WTC11 (cell line): ENCODE data around the gene KIAA1755.

Experiments used
- AFF4 ChIP-seq: sonication (generic); formaldehyde crosslinking; IDR thresholded peaks from 2 replicates; pipeline ENCODE4 v1.8.1; 2023; ENCODE audit warnings: mild to moderate bottlenecking, missing genetic modification reagents, borderline replicate concordance
- CTCF ChIP-seq: fragments of 200-600 bp; IDR thresholded peaks from 2 replicates; pipeline ENCODE4 v1.8.0; 2022; ENCODE audit warnings: antibody characterized with exemption
- ESRRA ChIP-seq: sonication (generic); formaldehyde crosslinking; IDR thresholded peaks from 2 replicates; pipeline ENCODE4 v1.8.1; 2022; ENCODE audit warnings: mild to moderate bottlenecking, missing genetic modification reagents, borderline replicate concordance
- FOXK1 ChIP-seq: sonication (generic); formaldehyde crosslinking; IDR thresholded peaks from 2 replicates; pipeline ENCODE4 v1.8.0; 2022; ENCODE audit warnings: mild to moderate bottlenecking, moderate library complexity, missing genetic modification reagents
- ZNF138 ChIP-seq: sonication (generic); formaldehyde crosslinking; conservative IDR thresholded peaks from 2 replicates; pipeline ENCODE4 v1.8.1; 2022; ENCODE audit warnings: mild to moderate bottlenecking, moderate library complexity, missing genetic modification reagents

- no peak for TF ChIP-seq CTCF
- TF ChIP-seq ESRRA: no peak
- no peak for TF ChIP-seq ZNF138
- no peak for TF ChIP-seq FOXK1 (CRISPR knock-in tag)
- TF ChIP-seq AFF4 (CRISPR knock-in tag): no peak
Observed at GRCh38 chr20:38272398-38272797, 11.9 kb upstream of the KIAA1755 start.
